ENCODE data around the gene ZNF775.

- no peak for TF ChIP-seq BHLHE40 (IDR thresholded peaks at IDR 0.05; ENCODE audit: low read length)
- no peak for TF ChIP-seq SMC3 (IDR thresholded peaks at IDR 0.05; ENCODE audit: low read length)
- no peak for TF ChIP-seq HMGXB3 (CRISPR knock-in tag; IDR thresholded peaks at IDR 0.05; ENCODE audit: borderline replicate concordance)
- TF ChIP-seq HMG20A (CRISPR knock-in tag; IDR thresholded peaks at IDR 0.05; ENCODE audit: borderline replicate concordance): no peak
- TF ChIP-seq FOSL1 (CRISPR knock-in tag; IDR thresholded peaks at IDR 0.05; ENCODE audit: borderline replicate concordance): no peak
Observed at GRCh38 chr7:150396426-150396825, 17.3 kb downstream of the ZNF775 start.
